Ovary (tissue), 9 donors: Measurements from ENCODE around the gene MYO1B. TPM values are rescaled to one million over a fixed set of nuclear protein-coding genes. Genes with fewer than 3 reads are reported as not detected.

ENCODE experiments used
- DNase-seq, 5 donors: peaks; one replicate each; pipeline ENCODE4 v3.0.0-alpha.2; 2019 to 2020
- H3K27ac ChIP-seq, 2 donors: fragments of 200-600 bp; one replicate each; pipeline versions ENCODE4 v1.5.1 to v1.8.0; 2019 to 2022
- H3K27me3 ChIP-seq: fragments of 200-600 bp; one replicate; pipeline ENCODE4 v1.8.0; 2022
- H3K36me3 ChIP-seq: fragments of 200-600 bp; sonication (generic); one replicate; pipeline ENCODE4 v1.5.1; 2019
- H3K4me1 ChIP-seq: one replicate; pipeline ENCODE4 v1.8.1; 2013; ENCODE audit warnings: mild to moderate bottlenecking, moderate library complexity; ENCODE audit not compliant: insufficient read depth
- H3K4me3 ChIP-seq: fragments of 200-600 bp; sonication (generic); one replicate; pipeline ENCODE4 v1.5.1; 2017
- H3K9me3 ChIP-seq, 2 donors: fragments of 200-600 bp in 1 of 2; sonication (generic) in 1 of 2; one replicate each; pipeline versions ENCODE4 v1.5.1 to v1.8.1; 2013 to 2019; ENCODE audit warnings: mild to moderate bottlenecking in 1 of 2, moderate library complexity in 1 of 2
- EP300 ChIP-seq: sonication (generic); formaldehyde crosslinking; IDR thresholded peaks from one replicate; pipeline ENCODE4 v1.6.1; 2017; ENCODE audit warnings: antibody characterized with exemption
- POLR2A ChIP-seq: fragments of 450-650 bp; IDR thresholded peaks from one replicate; pipeline ENCODE4 v1.6.1; 2017; ENCODE audit warnings: antibody characterized with exemption, mild to moderate bottlenecking, moderate library complexity
- WGBS, 3 donors: extraction: QIAGEN DNeasy Blood & Tissue Kit in 1 of 3; methylation state at CpG; one replicate each; pipeline versions ENCODE4 v1.1.5 to v1.1.7; 2013 to 2017; 5-methylcytosine and 5-hydroxymethylcytosine counted together
- intact Hi-C, 4 donors: fragments of 100-400 bp; cut with DNase I; formaldehyde crosslinking; loops; one replicate each; pipeline versions ENCODE4 v1.11.0 to v1.15.1; 2022 to 2023
- polyA plus RNA-seq, 2 donors: library from polyadenylated mRNA; stranded (reverse); fragments of 200-250 nt in 1 of 2; fragments of 350-450 nt in 1 of 2; fragmentation: Illumina TruSeq in 1 of 2; extraction: RNeasy Lipid Tissue Mini Kit (QIAGEN cat#74804) in 1 of 2; gene quantifications; one replicate each; pipeline ENCODE4 v1.2.3, GENCODE V29; 2013 to 2014
- total RNA-seq, 7 donors: library from RNA; depleted of rRNA in 2 of 7; stranded (reverse); fragments of >200 nt in 2 of 7; fragmentation: NEBNext Ultra II Directional in 3 of 7; extraction: Animal tissue kit (Norgen Biotek cat#: 25700) in 3 of 7; gene quantifications; one replicate each; pipeline versions ENCODE4 v1.1.0 to v1.2.4, GENCODE V29; 2016 to 2023
- TF ChIP-seq, protein P1 (sequence below), 3 donors: fragments of 450-650 bp in 2 of 3; fragments of 200-600 bp in 1 of 3; IDR thresholded peaks; one replicate each; pipeline versions ENCODE4 v1.5.1 to v1.8.0; 2016 to 2022; ENCODE audit warnings: antibody characterized with exemption in 3 of 3, mild to moderate bottlenecking in 1 of 3
- donor health status: DM: no; HTN: no; CAD: no; lungs with moderate emphysema.
- donor health status: DM: no; HTN: no; CAD: no.
- donor health status: Bipolar disorder and iron deficiency.
- donor health status: DM: yes; HTN: yes; CAD: no.
- donor health status: DM: no; HTN: no; CAD: no.
- donor health status: DM: yes; HTN: yes; CAD: no.

Gene MYO1B
- total and polyA plus RNA-seq, 9 donors = 15.8 to 34.7 (median 27.3) TPM

- intact Hi-C loops = no loop called here
- DNase-seq = no peak
- H3K27me3 ChIP-seq = no peaks in the 10 kb centered on the region
- no peaks in the 10 kb centered on the region for H3K4me1 ChIP-seq
- TF ChIP-seq, protein P1, sequence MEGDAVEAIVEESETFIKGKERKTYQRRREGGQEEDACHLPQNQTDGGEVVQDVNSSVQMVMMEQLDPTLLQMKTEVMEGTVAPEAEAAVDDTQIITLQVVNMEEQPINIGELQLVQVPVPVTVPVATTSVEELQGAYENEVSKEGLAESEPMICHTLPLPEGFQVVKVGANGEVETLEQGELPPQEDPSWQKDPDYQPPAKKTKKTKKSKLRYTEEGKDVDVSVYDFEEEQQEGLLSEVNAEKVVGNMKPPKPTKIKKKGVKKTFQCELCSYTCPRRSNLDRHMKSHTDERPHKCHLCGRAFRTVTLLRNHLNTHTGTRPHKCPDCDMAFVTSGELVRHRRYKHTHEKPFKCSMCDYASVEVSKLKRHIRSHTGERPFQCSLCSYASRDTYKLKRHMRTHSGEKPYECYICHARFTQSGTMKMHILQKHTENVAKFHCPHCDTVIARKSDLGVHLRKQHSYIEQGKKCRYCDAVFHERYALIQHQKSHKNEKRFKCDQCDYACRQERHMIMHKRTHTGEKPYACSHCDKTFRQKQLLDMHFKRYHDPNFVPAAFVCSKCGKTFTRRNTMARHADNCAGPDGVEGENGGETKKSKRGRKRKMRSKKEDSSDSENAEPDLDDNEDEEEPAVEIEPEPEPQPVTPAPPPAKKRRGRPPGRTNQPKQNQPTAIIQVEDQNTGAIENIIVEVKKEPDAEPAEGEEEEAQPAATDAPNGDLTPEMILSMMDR (IDR thresholded peaks at IDR 0.05) = no peak
- TF ChIP-seq EP300 = no peak
- no peak for TF ChIP-seq POLR2A
- no peaks in the 10 kb centered on the region for H3K9me3 ChIP-seq
- H3K27ac ChIP-seq = no peak overlapping the region
- no peak overlapping the region for H3K4me3 ChIP-seq
- no peaks in the 10 kb centered on the region for H3K36me3 ChIP-seq
- WGBS, 3 donors = 64 to 69% (median 68%) methylated on average over 5 of the region's 5 CpGs
Measured at GRCh38 chr2:191411472-191411871, 166.3 kb downstream of the MYO1B start.

DNA sequence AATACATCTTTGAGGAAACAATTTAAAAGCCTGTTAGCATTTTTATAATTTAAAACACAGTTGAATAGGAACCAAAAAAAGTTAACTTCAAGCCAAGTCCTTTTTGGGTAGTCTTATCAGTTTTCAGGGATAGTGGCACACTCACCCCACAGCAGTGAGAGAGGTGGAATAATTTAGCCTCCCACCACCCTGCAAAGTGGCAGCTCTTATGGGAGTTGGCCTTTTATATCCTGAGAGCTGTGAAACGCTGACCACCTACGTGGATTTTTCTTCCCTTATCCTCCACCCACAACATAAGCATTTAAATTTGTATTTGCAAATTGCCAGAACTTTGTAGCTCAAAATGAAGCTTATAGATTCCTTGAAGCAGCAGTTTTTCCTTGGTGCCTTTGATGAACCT is 167.1 kb downstream of the MYO1B start:
- 29 to 55% (median 30%) methylated on average over 2 of the region's 2 CpGs for WGBS, 3 donors
- intact Hi-C loops = no loop called here
- Histone ChIP-seq H3K4me3 (no peak overlapping the region), H3K36me3 (no peaks in the 10 kb centered on the region), H3K9me3 (no peaks in the 10 kb centered on the region), H3K4me1 (no peaks in the 10 kb centered on the region), H3K27me3 (no peaks in the 10 kb centered on the region), H3K27ac (no peak overlapping the region)
- no peak for DNase-seq
- TF ChIP-seq POLR2A (no peak), EP300 (no peak)
- TF ChIP-seq, protein P1 (IDR thresholded peaks at IDR 0.05) = no peak

- Histone ChIP-seq H3K27ac (no peak overlapping the region), H3K36me3 (no peaks in the 10 kb centered on the region), H3K9me3 (no peaks in the 10 kb centered on the region), H3K4me3 (no peak overlapping the region), H3K27me3 (no peaks in the 10 kb centered on the region), H3K4me1 (no peaks in the 10 kb centered on the region)
- no peak for DNase-seq
- intact Hi-C loops = no loop called here
- TF ChIP-seq EP300 (no peak), POLR2A (no peak)
- TF ChIP-seq, protein P1 (IDR thresholded peaks at IDR 0.05) = no peak
Measured at GRCh38 chr2:191415101-191415500, 169.9 kb downstream of the MYO1B start.

- intact Hi-C loops = no loop called here
Measured at GRCh38 chr2:191415858-191416257, 170.7 kb downstream of the MYO1B start.

More at GRCh38 chr2:191415858-191416257, 170.7 kb downstream of the MYO1B start:
- H3K36me3 ChIP-seq = no peaks in the 10 kb centered on the region
- H3K9me3 ChIP-seq = no peaks in the 10 kb centered on the region
- 94 to 97% (median 96%) methylated on average over 5 of the region's 5 CpGs for WGBS, 3 donors
- no peak overlapping the region for H3K27ac ChIP-seq
- TF ChIP-seq POLR2A (no peak), EP300 (no peak)
- TF ChIP-seq, protein P1 (IDR thresholded peaks at IDR 0.05) = no peak
- DNase-seq = no peak
- no peaks in the 10 kb centered on the region for H3K27me3 ChIP-seq
- no peak overlapping the region for H3K4me3 ChIP-seq
- H3K4me1 ChIP-seq = no peaks in the 10 kb centered on the region
